HEK293 (cell line): ENCODE results near the gene RACGAP1.

Experiments
- CTCF ChIA-PET: fragments of 350-600 bp; formaldehyde crosslinking; extraction: SDS; loops from one replicate; lab custom pipeline; 2021; ENCODE audit warnings: antibody characterized with exemption; lab: Yijun Ruan, JAX
- POLR2A ChIA-PET: fragments of 300-600 bp; formaldehyde crosslinking; extraction: SDS; loops from one replicate; lab custom pipeline; 2020; ENCODE audit warnings: antibody characterized with exemption, inconsistent platforms; lab: Yijun Ruan, JAX
- H3K27ac ChIP-seq: fragments of 200-500 bp; sonication (Bioruptor generic); 2 replicates; pipeline ENCODE4 v1.5.1; 2014; ENCODE audit warnings: low read depth, low read length, control low read depth, inconsistent platforms; ENCODE audit errors: extremely low read depth
- H3K36me3 ChIP-seq, 2 experiments: fragments of 200-500 bp in 1 of 2; sonication (Bioruptor generic) in 1 of 2; 1 replicate in 1 of 2; 2 replicates in 1 of 2; pipeline ENCODE4 v1.5.1; 2014 to 2017; ENCODE audit warnings: inconsistent platforms in 2 of 2, low read length in 2 of 2; ENCODE audit not compliant: control insufficient read depth in 2 of 2, insufficient read depth in 1 of 2
- H3K4me1 ChIP-seq: fragments of 200-500 bp; sonication (Bioruptor generic); 2 replicates; pipeline ENCODE4 v1.5.1; 2014; ENCODE audit warnings: mild to moderate bottlenecking, low read length, inconsistent platforms; ENCODE audit not compliant: control insufficient read depth, insufficient read depth
- H3K4me3 ChIP-seq: 2 replicates; pipeline ENCODE4 v1.5.1; 2011; ENCODE audit warnings: low read depth, mild to moderate bottlenecking, control low read depth, low read length, moderate library complexity
- H3K9me3 ChIP-seq: fragments of 200-500 bp; sonication (Bioruptor generic); 2 replicates; pipeline ENCODE4 v1.5.1; 2014; ENCODE audit warnings: low read depth, low read length, inconsistent platforms; ENCODE audit not compliant: control insufficient read depth, insufficient read depth
- KLF1 ChIP-seq: fragments of 450-650 bp; formaldehyde crosslinking; IDR thresholded peaks from 2 replicates; pipeline ENCODE4 v1.5.1; 2016; ENCODE audit warnings: missing biosample characterization, missing genetic modification characterization
- SP2 ChIP-seq: fragments of 450-650 bp; formaldehyde crosslinking; IDR thresholded peaks from 2 replicates; pipeline ENCODE4 v1.5.1; 2016; ENCODE audit warnings: missing biosample characterization, missing genetic modification characterization
- ZBTB21 ChIP-seq: fragments of 450-650 bp; formaldehyde crosslinking; IDR thresholded peaks from 2 replicates; pipeline ENCODE4 v1.5.1; 2017; ENCODE audit warnings: missing biosample characterization, missing genetic modification characterization
- ZNF112 ChIP-seq: fragments of 450-650 bp; formaldehyde crosslinking; IDR thresholded peaks from 2 replicates; pipeline ENCODE4 v1.5.0; 2017; ENCODE audit warnings: missing biosample characterization, missing genetic modification characterization
- ZNF138 ChIP-seq: fragments of 450-650 bp; formaldehyde crosslinking; IDR thresholded peaks from 2 replicates; pipeline ENCODE4 v1.5.1; 2016; ENCODE audit warnings: missing biosample characterization, missing genetic modification characterization, borderline replicate concordance
- ZNF223 ChIP-seq: fragments of 450-650 bp; formaldehyde crosslinking; IDR thresholded peaks from 2 replicates; pipeline ENCODE4 v1.5.1; 2016; ENCODE audit warnings: missing biosample characterization, missing genetic modification characterization
- ZNF266 ChIP-seq: fragments of 450-650 bp; formaldehyde crosslinking; IDR thresholded peaks from 2 replicates; pipeline ENCODE4 v1.5.1; 2016; ENCODE audit warnings: missing biosample characterization, missing genetic modification characterization, low read depth
- ZNF423 ChIP-seq: fragments of 450-650 bp; formaldehyde crosslinking; IDR thresholded peaks from 2 replicates; pipeline ENCODE4 v1.5.1; 2016; ENCODE audit warnings: missing biosample characterization, missing genetic modification characterization
- ZNF521 ChIP-seq: fragments of 450-650 bp; formaldehyde crosslinking; IDR thresholded peaks from 2 replicates; pipeline ENCODE4 v1.5.1; 2017; ENCODE audit warnings: missing biosample characterization, mild to moderate bottlenecking, missing genetic modification characterization
- ZNF544 ChIP-seq: fragments of 450-650 bp; formaldehyde crosslinking; IDR thresholded peaks from 2 replicates; pipeline ENCODE4 v1.5.0; 2017; ENCODE audit warnings: missing biosample characterization, missing genetic modification characterization
- ZNF571 ChIP-seq: fragments of 450-650 bp; formaldehyde crosslinking; IDR thresholded peaks from 2 replicates; pipeline ENCODE4 v1.5.0; 2017; ENCODE audit warnings: missing biosample characterization, missing genetic modification characterization
- ZNF624 ChIP-seq: fragments of 450-650 bp; formaldehyde crosslinking; IDR thresholded peaks from 2 replicates; pipeline ENCODE4 v1.5.1; 2017; ENCODE audit warnings: missing biosample characterization, missing genetic modification characterization
- TF ChIP-seq, protein P1 (sequence below): fragments of 450-650 bp; formaldehyde crosslinking; IDR thresholded peaks from 2 replicates; pipeline ENCODE4 v1.5.1; 2016; ENCODE audit warnings: missing biosample characterization, missing genetic modification characterization
- TF ChIP-seq, protein P2 (sequence below): IDR thresholded peaks from 2 replicates; pipeline ENCODE4 v1.6.1; 2011; ENCODE audit warnings: mild to moderate bottlenecking, low read depth, low read length, borderline replicate concordance
- TF ChIP-seq, protein P3 (sequence below): fragments of 450-650 bp; formaldehyde crosslinking; IDR thresholded peaks from 2 replicates; pipeline ENCODE4 v1.5.1; 2016; ENCODE audit warnings: missing biosample characterization, missing genetic modification characterization
- TF ChIP-seq, protein P4 (sequence below): fragments of 450-650 bp; formaldehyde crosslinking; IDR thresholded peaks from 2 replicates; pipeline ENCODE4 v1.5.1; 2016; ENCODE audit warnings: missing biosample characterization, missing genetic modification characterization
- TF ChIP-seq, protein P5 (sequence below): fragments of 450-650 bp; formaldehyde crosslinking; IDR thresholded peaks from 2 replicates; pipeline ENCODE4 v1.5.1; 2017; ENCODE audit warnings: missing biosample characterization, missing genetic modification characterization
- TF ChIP-seq, protein P6 (sequence below): fragments of 450-650 bp; formaldehyde crosslinking; IDR thresholded peaks from 2 replicates; pipeline ENCODE4 v1.5.1; 2016; ENCODE audit warnings: missing biosample characterization, missing genetic modification characterization

The RACGAP1 gene

DNA sequence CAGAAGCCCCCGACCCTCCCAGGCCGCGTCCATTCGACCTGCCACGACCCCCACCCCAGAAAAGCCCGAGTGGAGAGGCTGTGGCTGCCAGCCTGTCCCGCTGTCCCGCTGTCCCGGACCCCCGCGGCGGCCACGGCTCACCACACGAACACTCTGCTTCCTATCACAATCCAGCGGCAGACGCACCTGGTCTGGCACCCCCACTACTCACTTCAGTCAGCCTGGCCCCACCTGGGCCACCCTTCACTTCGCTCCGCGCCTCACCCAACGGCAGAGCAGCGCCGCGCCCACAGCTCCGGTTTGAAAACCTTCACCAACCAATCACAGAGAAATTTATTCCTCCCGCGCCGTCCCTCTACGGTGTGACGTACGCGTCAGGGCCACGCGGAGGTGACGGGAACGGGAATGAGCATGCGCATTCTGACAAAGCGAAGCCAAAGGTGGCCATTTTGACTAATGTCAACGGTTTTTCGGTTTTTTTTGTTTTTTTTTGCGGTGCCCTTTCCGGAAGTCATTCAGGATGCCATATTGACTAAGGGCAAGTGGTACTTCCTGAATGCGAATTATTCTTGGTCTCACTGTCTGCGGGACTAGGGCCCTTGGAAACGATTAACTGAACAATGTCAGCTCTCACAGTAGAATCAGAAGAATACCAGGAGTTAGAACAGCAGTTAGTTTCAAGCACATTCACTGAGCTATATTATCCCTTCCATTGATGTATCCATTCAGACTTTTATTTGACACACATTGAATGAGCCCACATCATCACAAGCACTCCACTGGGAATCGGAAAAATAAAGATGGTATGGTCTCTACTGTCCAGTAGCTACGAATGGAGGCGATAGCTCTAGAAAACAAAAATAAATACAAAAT is at the start of gene RACGAP1 (continued):
- TF ChIP-seq, protein P1, sequence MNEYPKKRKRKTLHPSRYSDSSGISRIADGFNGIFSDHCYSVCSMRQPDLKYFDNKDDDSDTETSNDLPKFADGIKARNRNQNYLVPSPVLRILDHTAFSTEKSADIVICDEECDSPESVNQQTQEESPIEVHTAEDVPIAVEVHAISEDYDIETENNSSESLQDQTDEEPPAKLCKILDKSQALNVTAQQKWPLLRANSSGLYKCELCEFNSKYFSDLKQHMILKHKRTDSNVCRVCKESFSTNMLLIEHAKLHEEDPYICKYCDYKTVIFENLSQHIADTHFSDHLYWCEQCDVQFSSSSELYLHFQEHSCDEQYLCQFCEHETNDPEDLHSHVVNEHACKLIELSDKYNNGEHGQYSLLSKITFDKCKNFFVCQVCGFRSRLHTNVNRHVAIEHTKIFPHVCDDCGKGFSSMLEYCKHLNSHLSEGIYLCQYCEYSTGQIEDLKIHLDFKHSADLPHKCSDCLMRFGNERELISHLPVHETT = peak; percentile 66

DNA sequence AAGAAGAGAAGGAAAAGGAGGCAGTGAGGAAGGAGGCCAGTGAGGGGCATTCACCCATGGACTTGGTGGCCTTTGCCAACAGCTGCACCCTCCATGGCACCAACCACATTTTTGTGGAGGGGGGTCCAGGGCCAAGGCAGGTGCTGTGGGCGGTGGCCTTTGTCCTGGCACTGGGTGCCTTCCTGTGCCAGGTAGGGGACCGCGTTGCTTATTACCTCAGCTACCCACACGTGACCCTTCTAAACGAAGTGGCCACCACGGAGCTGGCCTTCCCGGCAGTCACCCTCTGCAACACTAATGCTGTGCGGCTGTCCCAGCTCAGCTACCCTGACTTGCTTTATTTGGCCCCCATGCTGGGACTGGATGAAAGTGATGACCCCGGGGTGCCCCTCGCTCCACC is 48.4 kb upstream of the RACGAP1 start:
- no peaks in the 10 kb centered on the region for H3K9me3 ChIP-seq
- TF ChIP-seq ZNF521 (tag by site-specific recombination) = no peak
- TF ChIP-seq, protein P2, sequence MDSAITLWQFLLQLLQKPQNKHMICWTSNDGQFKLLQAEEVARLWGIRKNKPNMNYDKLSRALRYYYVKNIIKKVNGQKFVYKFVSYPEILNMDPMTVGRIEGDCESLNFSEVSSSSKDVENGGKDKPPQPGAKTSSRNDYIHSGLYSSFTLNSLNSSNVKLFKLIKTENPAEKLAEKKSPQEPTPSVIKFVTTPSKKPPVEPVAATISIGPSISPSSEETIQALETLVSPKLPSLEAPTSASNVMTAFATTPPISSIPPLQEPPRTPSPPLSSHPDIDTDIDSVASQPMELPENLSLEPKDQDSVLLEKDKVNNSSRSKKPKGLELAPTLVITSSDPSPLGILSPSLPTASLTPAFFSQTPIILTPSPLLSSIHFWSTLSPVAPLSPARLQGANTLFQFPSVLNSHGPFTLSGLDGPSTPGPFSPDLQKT = no peak
- TF ChIP-seq, protein P3, sequence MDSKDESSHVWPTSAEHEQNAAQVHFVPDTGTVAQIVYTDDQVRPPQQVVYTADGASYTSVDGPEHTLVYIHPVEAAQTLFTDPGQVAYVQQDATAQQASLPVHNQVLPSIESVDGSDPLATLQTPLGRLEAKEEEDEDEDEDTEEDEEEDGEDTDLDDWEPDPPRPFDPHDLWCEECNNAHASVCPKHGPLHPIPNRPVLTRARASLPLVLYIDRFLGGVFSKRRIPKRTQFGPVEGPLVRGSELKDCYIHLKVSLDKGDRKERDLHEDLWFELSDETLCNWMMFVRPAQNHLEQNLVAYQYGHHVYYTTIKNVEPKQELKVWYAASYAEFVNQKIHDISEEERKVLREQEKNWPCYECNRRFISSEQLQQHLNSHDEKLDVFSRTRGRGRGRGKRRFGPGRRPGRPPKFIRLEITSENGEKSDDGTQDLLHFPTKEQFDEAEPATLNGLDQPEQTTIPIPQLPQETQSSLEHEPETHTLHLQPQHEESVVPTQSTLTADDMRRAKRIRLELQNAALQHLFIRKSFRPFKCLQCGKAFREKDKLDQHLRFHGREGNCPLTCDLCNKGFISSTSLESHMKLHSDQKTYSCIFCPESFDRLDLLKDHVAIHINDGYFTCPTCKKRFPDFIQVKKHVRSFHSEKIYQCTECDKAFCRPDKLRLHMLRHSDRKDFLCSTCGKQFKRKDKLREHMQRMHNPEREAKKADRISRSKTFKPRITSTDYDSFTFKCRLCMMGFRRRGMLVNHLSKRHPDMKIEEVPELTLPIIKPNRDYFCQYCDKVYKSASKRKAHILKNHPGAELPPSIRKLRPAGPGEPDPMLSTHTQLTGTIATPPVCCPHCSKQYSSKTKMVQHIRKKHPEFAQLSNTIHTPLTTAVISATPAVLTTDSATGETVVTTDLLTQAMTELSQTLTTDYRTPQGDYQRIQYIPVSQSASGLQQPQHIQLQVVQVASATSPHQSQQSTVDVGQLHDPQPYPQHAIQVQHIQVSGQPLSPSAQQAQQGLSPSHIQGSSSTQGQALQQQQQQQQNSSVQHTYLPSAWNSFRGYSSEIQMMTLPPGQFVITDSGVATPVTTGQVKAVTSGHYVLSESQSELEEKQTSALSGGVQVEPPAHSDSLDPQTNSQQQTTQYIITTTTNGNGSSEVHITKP (tag by site-specific recombination) = peak; percentile 75
- TF ChIP-seq, protein P4, sequence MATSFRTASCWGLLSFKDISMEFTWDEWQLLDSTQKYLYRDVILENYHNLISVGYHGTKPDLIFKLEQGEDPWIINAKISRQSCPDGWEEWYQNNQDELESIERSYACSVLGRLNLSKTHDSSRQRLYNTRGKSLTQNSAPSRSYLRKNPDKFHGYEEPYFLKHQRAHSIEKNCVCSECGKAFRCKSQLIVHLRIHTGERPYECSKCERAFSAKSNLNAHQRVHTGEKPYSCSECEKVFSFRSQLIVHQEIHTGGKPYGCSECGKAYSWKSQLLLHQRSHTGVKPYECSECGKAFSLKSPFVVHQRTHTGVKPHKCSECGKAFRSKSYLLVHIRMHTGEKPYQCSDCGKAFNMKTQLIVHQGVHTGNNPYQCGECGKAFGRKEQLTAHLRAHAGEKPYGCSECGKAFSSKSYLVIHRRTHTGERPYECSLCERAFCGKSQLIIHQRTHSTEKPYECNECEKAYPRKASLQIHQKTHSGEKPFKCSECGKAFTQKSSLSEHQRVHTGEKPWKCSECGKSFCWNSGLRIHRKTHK = no peak
- H3K36me3 ChIP-seq = peaks cover 0 to 3% of the 10 kb centered on the region in 2 experiments; a peak in 1 of 3 replicates
- POLR2A ChIA-PET = no interaction called here
- no peak overlapping the region for H3K4me3 ChIP-seq
- CTCF ChIA-PET = interaction anchor here (1.1 to 4.1 kb wide), 10 partner anchors 8 to 241 kb away, joined by 3 to 35 read pairs (median 6); partner anchors contain the start of genes COX14 and SMARCD1
- H3K4me1 ChIP-seq = no peaks in the 10 kb centered on the region
- no peak overlapping the region for H3K27ac ChIP-seq

DNA sequence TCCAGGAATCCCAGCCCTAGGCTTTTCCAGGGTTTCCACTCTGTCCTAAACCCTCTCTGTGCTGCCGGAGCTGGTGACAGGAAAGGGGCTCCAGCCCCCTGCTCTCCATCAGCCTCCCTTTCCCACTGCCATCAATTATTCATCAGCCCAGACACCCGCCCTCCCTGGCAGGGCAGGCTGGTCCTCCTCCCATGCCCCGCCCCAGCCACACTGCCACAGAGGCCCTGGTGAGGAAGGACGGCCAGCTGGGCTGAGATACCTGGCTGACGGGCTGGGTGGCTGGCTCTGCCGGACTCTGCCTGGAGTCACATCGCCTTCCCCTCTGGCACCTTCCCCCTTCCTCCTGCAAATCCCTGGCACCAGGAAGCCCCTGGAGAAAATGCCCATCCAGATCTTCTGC is 47.9 kb upstream of the RACGAP1 start:
- CTCF ChIA-PET = interaction anchor here (0.7 to 4.1 kb wide), 6 partner anchors 15 to 106 kb away, joined by 3 to 35 read pairs (median 4); no protein-coding TSS in a partner anchor
- POLR2A ChIA-PET = no interaction called here

More for the DNA sequence above, 47.9 kb upstream of the RACGAP1 start:
- H3K9me3 ChIP-seq = no peaks in the 10 kb centered on the region
- TF ChIP-seq ZNF544 (tag by site-specific recombination) = no peak
- TF ChIP-seq ZNF571 (tag by site-specific recombination) = no peak
- no peak for TF ChIP-seq ZNF423 (tag by site-specific recombination)
- TF ChIP-seq, protein P5, sequence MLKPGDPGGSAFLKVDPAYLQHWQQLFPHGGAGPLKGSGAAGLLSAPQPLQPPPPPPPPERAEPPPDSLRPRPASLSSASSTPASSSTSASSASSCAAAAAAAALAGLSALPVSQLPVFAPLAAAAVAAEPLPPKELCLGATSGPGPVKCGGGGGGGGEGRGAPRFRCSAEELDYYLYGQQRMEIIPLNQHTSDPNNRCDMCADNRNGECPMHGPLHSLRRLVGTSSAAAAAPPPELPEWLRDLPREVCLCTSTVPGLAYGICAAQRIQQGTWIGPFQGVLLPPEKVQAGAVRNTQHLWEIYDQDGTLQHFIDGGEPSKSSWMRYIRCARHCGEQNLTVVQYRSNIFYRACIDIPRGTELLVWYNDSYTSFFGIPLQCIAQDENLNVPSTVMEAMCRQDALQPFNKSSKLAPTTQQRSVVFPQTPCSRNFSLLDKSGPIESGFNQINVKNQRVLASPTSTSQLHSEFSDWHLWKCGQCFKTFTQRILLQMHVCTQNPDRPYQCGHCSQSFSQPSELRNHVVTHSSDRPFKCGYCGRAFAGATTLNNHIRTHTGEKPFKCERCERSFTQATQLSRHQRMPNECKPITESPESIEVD (tag by site-specific recombination) = no peak
- TF ChIP-seq KLF1 (tag by site-specific recombination) = peak; percentile 71; the same call in 1 of the 2 replicates
- no peak for TF ChIP-seq ZNF266 (tag by site-specific recombination)
- no peak for TF ChIP-seq ZNF138 (tag by site-specific recombination)
- TF ChIP-seq ZBTB21 (tag by site-specific recombination) = no peak
- TF ChIP-seq ZNF112 = no peak
- TF ChIP-seq, protein P6, sequence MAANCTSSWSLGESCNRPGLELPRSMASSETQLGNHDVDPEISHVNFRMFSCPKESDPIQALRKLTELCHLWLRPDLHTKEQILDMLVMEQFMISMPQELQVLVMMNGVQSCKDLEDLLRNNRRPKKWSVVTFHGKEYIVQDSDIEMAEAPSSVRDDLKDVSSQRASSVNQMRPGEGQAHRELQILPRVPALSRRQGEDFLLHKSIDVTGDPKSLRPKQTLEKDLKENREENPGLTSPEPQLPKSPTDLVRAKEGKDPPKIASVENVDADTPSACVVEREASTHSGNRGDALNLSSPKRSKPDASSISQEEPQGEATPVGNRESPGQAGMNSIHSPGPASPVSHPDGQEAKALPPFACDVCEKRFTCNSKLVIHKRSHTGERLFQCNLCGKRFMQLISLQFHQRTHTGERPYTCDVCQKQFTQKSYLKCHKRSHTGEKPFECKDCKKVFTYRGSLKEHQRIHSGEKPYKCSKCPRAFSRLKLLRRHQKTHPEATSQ = no peak
- TF ChIP-seq ZNF223 (tag by site-specific recombination) = no peak
- TF ChIP-seq ZNF624 = no peak
- peak; percentile 30; the same call in 1 of the 2 replicates for TF ChIP-seq SP2 (tag by site-specific recombination)
- TF ChIP-seq, all 188 proteins: peak for 2
- H3K4me3 ChIP-seq = no peak overlapping the region
- no peak overlapping the region for H3K27ac ChIP-seq
- no peaks in the 10 kb centered on the region for H3K4me1 ChIP-seq
- H3K36me3 ChIP-seq = peaks cover 0 to 5% of the 10 kb centered on the region in 2 experiments; a peak in 1 of 3 replicates
